ENCODE data around the gene SPTSSB.

DNA sequence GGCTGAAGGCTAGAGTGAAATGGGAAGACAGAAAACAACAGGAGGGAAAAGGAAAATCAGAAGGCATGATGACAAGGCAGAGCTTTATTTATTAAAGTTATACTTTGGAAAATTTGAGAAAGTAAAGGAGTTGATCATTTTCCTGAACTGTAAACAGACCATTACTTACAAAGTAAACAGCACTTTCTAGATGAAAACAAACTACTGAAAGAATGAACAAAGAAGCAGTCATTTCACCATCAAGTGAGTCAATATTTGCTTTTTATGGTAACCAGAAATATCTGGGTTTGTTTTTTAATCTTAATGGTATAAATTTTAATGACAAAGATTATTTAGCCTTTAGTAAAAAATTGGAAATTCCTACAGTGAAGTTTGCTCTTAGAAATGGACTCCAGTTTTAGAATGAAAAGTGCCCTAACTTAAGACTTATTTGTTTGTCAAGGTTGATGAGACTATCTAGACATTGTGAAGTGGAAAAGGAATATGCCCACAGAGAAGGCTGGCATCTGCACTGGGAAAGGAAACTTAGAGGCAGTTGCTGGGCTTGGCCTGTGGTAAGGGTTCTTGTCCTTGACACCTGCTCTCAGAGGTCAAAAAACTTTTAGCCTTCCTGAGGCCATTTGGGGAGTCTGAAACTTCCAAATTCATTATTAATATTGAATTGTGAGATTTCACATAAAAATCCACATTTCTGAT lies 47.2 kb downstream of the SPTSSB start:
- TF ChIP-seq ERF (CRISPR knock-in tag; IDR thresholded peaks at IDR 0.05) (no peak), ZNF561 (CRISPR knock-in tag; conservative IDR thresholded peaks at IDR 0.05) (no peak), ZNF121 (CRISPR knock-in tag; conservative IDR thresholded peaks at IDR 0.05) (no peak), ZBED1 (IDR thresholded peaks at IDR 0.05) (no peak), CHD4 (IDR thresholded peaks at IDR 0.05; ENCODE audit: insufficient read depth, insufficient replicate concordance, low read depth, low read length, poor library complexity, severe bottlenecking) (no peak), GTF2F1 (IDR thresholded peaks at IDR 0.05; ENCODE audit: low read depth, low read length) (no peak), EP300 (IDR thresholded peaks at IDR 0.05; ENCODE audit: low read length) (no peak), ILK (tag; IDR thresholded peaks at IDR 0.05; ENCODE audit: borderline replicate concordance, low read depth) (no peak), BRCA1 (IDR thresholded peaks at IDR 0.05) (no peak), BRCA1 (CRISPR knock-in tag; IDR thresholded peaks at IDR 0.05) (no peak), POLR2A (conservative IDR thresholded peaks at IDR 0.05) (no peak), ZNF274 (IDR thresholded peaks at IDR 0.05; ENCODE audit: borderline replicate concordance, low read depth, low read length) (no peak)
- TF ChIP-seq, protein P1, sequence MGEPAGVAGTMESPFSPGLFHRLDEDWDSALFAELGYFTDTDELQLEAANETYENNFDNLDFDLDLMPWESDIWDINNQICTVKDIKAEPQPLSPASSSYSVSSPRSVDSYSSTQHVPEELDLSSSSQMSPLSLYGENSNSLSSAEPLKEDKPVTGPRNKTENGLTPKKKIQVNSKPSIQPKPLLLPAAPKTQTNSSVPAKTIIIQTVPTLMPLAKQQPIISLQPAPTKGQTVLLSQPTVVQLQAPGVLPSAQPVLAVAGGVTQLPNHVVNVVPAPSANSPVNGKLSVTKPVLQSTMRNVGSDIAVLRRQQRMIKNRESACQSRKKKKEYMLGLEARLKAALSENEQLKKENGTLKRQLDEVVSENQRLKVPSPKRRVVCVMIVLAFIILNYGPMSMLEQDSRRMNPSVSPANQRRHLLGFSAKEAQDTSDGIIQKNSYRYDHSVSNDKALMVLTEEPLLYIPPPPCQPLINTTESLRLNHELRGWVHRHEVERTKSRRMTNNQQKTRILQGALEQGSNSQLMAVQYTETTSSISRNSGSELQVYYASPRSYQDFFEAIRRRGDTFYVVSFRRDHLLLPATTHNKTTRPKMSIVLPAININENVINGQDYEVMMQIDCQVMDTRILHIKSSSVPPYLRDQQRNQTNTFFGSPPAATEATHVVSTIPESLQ (CRISPR knock-in tag; IDR thresholded peaks at IDR 0.05): no peak
- TF ChIP-seq, protein P2, sequence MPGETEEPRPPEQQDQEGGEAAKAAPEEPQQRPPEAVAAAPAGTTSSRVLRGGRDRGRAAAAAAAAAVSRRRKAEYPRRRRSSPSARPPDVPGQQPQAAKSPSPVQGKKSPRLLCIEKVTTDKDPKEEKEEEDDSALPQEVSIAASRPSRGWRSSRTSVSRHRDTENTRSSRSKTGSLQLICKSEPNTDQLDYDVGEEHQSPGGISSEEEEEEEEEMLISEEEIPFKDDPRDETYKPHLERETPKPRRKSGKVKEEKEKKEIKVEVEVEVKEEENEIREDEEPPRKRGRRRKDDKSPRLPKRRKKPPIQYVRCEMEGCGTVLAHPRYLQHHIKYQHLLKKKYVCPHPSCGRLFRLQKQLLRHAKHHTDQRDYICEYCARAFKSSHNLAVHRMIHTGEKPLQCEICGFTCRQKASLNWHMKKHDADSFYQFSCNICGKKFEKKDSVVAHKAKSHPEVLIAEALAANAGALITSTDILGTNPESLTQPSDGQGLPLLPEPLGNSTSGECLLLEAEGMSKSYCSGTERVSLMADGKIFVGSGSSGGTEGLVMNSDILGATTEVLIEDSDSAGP (CRISPR knock-in tag; IDR thresholded peaks at IDR 0.05): no peak
- TF ChIP-seq, protein P3, sequence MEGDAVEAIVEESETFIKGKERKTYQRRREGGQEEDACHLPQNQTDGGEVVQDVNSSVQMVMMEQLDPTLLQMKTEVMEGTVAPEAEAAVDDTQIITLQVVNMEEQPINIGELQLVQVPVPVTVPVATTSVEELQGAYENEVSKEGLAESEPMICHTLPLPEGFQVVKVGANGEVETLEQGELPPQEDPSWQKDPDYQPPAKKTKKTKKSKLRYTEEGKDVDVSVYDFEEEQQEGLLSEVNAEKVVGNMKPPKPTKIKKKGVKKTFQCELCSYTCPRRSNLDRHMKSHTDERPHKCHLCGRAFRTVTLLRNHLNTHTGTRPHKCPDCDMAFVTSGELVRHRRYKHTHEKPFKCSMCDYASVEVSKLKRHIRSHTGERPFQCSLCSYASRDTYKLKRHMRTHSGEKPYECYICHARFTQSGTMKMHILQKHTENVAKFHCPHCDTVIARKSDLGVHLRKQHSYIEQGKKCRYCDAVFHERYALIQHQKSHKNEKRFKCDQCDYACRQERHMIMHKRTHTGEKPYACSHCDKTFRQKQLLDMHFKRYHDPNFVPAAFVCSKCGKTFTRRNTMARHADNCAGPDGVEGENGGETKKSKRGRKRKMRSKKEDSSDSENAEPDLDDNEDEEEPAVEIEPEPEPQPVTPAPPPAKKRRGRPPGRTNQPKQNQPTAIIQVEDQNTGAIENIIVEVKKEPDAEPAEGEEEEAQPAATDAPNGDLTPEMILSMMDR (IDR thresholded peaks at IDR 0.05 in 2 of 3, conservative IDR thresholded peaks at IDR 0.05 in 1 of 3; ENCODE audit: insufficient read depth in 2 of 3, low read depth in 1 of 3, low read length in 3 of 3): no peak
